Measurements from ENCODE around the gene METTL6. TPM values are rescaled to one million over a fixed set of nuclear protein-coding genes. Genes with fewer than 3 reads are reported as not detected.

METTL6 gene
- polyA plus RNA-seq, 1 donor (not counting 4 experiments of a cell fraction or from before 2014, with no cell fraction given) = 16.3 TPM

GRCh38 chr3:15467227-15468181 lies 40.2 kb upstream of the METTL6 start:
- H3K36me3 ChIP-seq (ENCODE audit: control insufficient read depth in 2 of 2, extremely low read depth in 1 of 2, insufficient read depth in 2 of 2, low read length in 2 of 2) = no peaks in the 10 kb centered on the region
- TF ChIP-seq CTCF (optimal IDR thresholded peaks at IDR 0.05 in 1 of 3, IDR thresholded peaks at IDR 0.05 in 1 of 3, conservative IDR thresholded peaks at IDR 0.05 in 1 of 3; ENCODE audit: extremely low read depth in 1 of 3, insufficient read depth in 2 of 3, low read length in 3 of 3) (no peak), EZH2 (IDR thresholded peaks at IDR 0.05; ENCODE audit: low read length) (no peak)
- H3K9me3 ChIP-seq (ENCODE audit: control insufficient read depth, low read depth, low read length) = no peaks in the 10 kb centered on the region
- no peak overlapping the region for H3K9ac ChIP-seq (ENCODE audit: control insufficient read depth, extremely low read depth, insufficient read depth, low read length)
- no peaks in the 10 kb centered on the region for H3K9me1 ChIP-seq (ENCODE audit: control insufficient read depth, extremely low read depth, insufficient read depth, low read length)
- no peak overlapping the region for H3K27ac ChIP-seq (ENCODE audit: control insufficient read depth, insufficient read depth, low read length)
- no peaks in the 10 kb centered on the region for H3K27me3 ChIP-seq (ENCODE audit: control insufficient read depth, extremely low read depth, insufficient read depth, low read length)
- no peak overlapping the region for H3K4me2 ChIP-seq (ENCODE audit: control insufficient read depth, extremely low read depth, insufficient read depth, low read depth, low read length)
- DNase-seq (ENCODE audit: low read depth, low spot score) (no peak), FAIRE-seq (no peak)
- dilution Hi-C loops (cut with MboI; ENCODE audit: extremely low pct_ligation_motif_present, low sequenced_read_pairs) = no loop called here
- no peak overlapping the region for H2AFZ ChIP-seq (ENCODE audit: control insufficient read depth, low read length)
- no peak overlapping the region for H3K4me3 ChIP-seq (ENCODE audit: control insufficient read depth in 2 of 3, extremely low read depth in 1 of 3, insufficient read depth in 2 of 3, low read depth in 1 of 3, low read length in 3 of 3)
- no peaks in the 10 kb centered on the region for H3K4me1 ChIP-seq (ENCODE audit: control insufficient read depth, extremely low read depth, insufficient read depth, low read length)
- no peaks in the 10 kb centered on the region for H4K20me1 ChIP-seq (ENCODE audit: control insufficient read depth, extremely low read depth, insufficient read depth, low read length)
- no peaks in the 10 kb centered on the region for H3K79me2 ChIP-seq (ENCODE audit: control insufficient read depth, insufficient read depth, low read length)

GRCh38 chr3:15465876-15466585 lies 38.7 kb upstream of the METTL6 start:
- dilution Hi-C loops (cut with MboI; ENCODE audit: extremely low pct_ligation_motif_present, low sequenced_read_pairs) = no loop called here
- no peaks in the 10 kb centered on the region for H3K79me2 ChIP-seq (ENCODE audit: control insufficient read depth, insufficient read depth, low read length)
- no peak for FAIRE-seq

More at GRCh38 chr3:15465876-15466585, 38.7 kb upstream of the METTL6 start:
- Histone ChIP-seq H3K4me1 (ENCODE audit: control insufficient read depth, extremely low read depth, insufficient read depth, low read length) (no peaks in the 10 kb centered on the region), H3K36me3 (ENCODE audit: control insufficient read depth in 2 of 2, extremely low read depth in 1 of 2, insufficient read depth in 2 of 2, low read length in 2 of 2) (no peaks in the 10 kb centered on the region), H3K4me3 (ENCODE audit: control insufficient read depth in 2 of 3, extremely low read depth in 1 of 3, insufficient read depth in 2 of 3, low read depth in 1 of 3, low read length in 3 of 3) (no peak overlapping the region), H4K20me1 (ENCODE audit: control insufficient read depth, extremely low read depth, insufficient read depth, low read length) (no peaks in the 10 kb centered on the region), H3K9ac (ENCODE audit: control insufficient read depth, extremely low read depth, insufficient read depth, low read length) (no peak overlapping the region), H3K9me1 (ENCODE audit: control insufficient read depth, extremely low read depth, insufficient read depth, low read length) (no peaks in the 10 kb centered on the region), H3K4me2 (ENCODE audit: control insufficient read depth, extremely low read depth, insufficient read depth, low read depth, low read length) (no peak overlapping the region), H3K27ac (ENCODE audit: control insufficient read depth, insufficient read depth, low read length) (no peak overlapping the region), H3K27me3 (ENCODE audit: control insufficient read depth, extremely low read depth, insufficient read depth, low read length) (no peaks in the 10 kb centered on the region), H3K9me3 (ENCODE audit: control insufficient read depth, low read depth, low read length) (no peaks in the 10 kb centered on the region), H2AFZ (ENCODE audit: control insufficient read depth, low read length) (no peak overlapping the region)
- TF ChIP-seq EZH2 (IDR thresholded peaks at IDR 0.05; ENCODE audit: low read length) (no peak), CTCF (optimal IDR thresholded peaks at IDR 0.05 in 1 of 3, IDR thresholded peaks at IDR 0.05 in 1 of 3, conservative IDR thresholded peaks at IDR 0.05 in 1 of 3; ENCODE audit: extremely low read depth in 1 of 3, insufficient read depth in 2 of 3, low read length in 3 of 3) (no peak)
- DNase-seq (ENCODE audit: low read depth, low spot score) = no peak
